Peyer's patch (tissue), 4 donors: ENCODE measurements around the gene C1GALT1.

Source experiments
- POLR2A ChIP-seq, 2 donors: fragments of 450-650 bp; IDR thresholded peaks; one replicate each; pipeline ENCODE4 v1.5.1; 2017; ENCODE audit warnings: antibody characterized with exemption in 2 of 2, mild to moderate bottlenecking in 2 of 2, moderate library complexity in 2 of 2
- TF ChIP-seq, protein P1 (sequence below), 6 experiments: fragments of 450-650 bp in 4 of 6; fragments of 200-600 bp in 2 of 6; sonication (generic) in 1 of 6; IDR thresholded peaks; one replicate each; pipeline ENCODE4 v1.5.1; 2017 to 2019; ENCODE audit warnings: antibody characterized with exemption in 6 of 6, mild to moderate bottlenecking in 3 of 6, moderate library complexity in 1 of 6

DNA sequence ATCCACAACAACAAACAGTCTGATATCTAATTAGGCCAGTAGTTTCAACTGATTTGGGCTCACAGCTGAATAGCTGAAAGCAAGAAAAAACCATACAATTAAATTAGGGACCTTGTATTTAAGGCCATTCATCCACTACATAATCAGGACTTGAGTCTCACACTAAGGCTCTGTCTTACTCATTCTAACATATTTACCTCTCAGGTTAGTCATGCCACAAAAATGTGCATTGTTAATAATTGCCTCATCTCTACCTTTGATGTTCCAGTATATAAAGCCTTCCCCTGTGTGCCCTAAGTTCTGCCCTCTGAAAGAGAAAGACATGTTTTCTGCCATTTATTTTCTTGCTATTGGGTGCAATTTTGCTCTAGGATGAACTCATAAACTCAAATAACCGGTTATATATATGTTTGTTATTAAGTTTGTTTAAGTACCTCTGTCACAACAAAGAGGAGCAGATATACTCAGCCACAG, 5.3 kb upstream of the C1GALT1 start:
- TF ChIP-seq, protein P1, sequence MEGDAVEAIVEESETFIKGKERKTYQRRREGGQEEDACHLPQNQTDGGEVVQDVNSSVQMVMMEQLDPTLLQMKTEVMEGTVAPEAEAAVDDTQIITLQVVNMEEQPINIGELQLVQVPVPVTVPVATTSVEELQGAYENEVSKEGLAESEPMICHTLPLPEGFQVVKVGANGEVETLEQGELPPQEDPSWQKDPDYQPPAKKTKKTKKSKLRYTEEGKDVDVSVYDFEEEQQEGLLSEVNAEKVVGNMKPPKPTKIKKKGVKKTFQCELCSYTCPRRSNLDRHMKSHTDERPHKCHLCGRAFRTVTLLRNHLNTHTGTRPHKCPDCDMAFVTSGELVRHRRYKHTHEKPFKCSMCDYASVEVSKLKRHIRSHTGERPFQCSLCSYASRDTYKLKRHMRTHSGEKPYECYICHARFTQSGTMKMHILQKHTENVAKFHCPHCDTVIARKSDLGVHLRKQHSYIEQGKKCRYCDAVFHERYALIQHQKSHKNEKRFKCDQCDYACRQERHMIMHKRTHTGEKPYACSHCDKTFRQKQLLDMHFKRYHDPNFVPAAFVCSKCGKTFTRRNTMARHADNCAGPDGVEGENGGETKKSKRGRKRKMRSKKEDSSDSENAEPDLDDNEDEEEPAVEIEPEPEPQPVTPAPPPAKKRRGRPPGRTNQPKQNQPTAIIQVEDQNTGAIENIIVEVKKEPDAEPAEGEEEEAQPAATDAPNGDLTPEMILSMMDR (IDR thresholded peaks at IDR 0.05): no peak
- TF ChIP-seq POLR2A (IDR thresholded peaks at IDR 0.05): no peak
